ENCODE measurements around the gene FCHSD2.
"Not testable (repeated sequence)": the region's sequence is repeated elsewhere in the genome, so short reads cannot be mapped to it uniquely, and the experiment has no call there.

GRCh38 chr11:73136722-73137121, 5.4 kb downstream of the FCHSD2 start:
- not testable (repeated sequence) for TF ChIP-seq CHD2 (IDR thresholded peaks at IDR 0.05; ENCODE audit: low read length); EGR1 (IDR thresholded peaks at IDR 0.05; ENCODE audit: borderline replicate concordance, low read depth, low read length); POLR2A (IDR thresholded peaks at IDR 0.05; ENCODE audit: control extremely low read depth in 1 of 2, low read depth in 2 of 2, low read length in 2 of 2); EZH2 (IDR thresholded peaks at IDR 0.05; ENCODE audit: low read depth, low read length, severe bottlenecking)
- TF ChIP-seq, protein P1, sequence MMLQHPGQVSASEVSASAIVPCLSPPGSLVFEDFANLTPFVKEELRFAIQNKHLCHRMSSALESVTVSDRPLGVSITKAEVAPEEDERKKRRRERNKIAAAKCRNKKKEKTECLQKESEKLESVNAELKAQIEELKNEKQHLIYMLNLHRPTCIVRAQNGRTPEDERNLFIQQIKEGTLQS (IDR thresholded peaks at IDR 0.05; ENCODE audit: insufficient read depth, low read depth, low read length): not testable (repeated sequence)
- TF ChIP-seq, protein P2, sequence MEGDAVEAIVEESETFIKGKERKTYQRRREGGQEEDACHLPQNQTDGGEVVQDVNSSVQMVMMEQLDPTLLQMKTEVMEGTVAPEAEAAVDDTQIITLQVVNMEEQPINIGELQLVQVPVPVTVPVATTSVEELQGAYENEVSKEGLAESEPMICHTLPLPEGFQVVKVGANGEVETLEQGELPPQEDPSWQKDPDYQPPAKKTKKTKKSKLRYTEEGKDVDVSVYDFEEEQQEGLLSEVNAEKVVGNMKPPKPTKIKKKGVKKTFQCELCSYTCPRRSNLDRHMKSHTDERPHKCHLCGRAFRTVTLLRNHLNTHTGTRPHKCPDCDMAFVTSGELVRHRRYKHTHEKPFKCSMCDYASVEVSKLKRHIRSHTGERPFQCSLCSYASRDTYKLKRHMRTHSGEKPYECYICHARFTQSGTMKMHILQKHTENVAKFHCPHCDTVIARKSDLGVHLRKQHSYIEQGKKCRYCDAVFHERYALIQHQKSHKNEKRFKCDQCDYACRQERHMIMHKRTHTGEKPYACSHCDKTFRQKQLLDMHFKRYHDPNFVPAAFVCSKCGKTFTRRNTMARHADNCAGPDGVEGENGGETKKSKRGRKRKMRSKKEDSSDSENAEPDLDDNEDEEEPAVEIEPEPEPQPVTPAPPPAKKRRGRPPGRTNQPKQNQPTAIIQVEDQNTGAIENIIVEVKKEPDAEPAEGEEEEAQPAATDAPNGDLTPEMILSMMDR (IDR thresholded peaks at IDR 0.05; ENCODE audit: control extremely low read depth in 1 of 3, insufficient read depth in 1 of 3, low read depth in 1 of 3, low read length in 3 of 3): not testable (repeated sequence)
